GM12892 (cell line): ENCODE measurements around the gene MAP1LC3C.

Experiments
- DNase-seq: peaks from one replicate; pipeline ENCODE4 v3.0.0; 2011; ENCODE audit not compliant: insufficient read length
- FAIRE-seq: peaks from 2 replicates; lab custom pipeline; 2011; peaks lifted over from hg19 to GRCh38; lab: Jason Lieb, UNC
- POLR2A ChIP-seq: IDR thresholded peaks from 2 replicates; pipeline ENCODE4 v1.6.1; 2011; ENCODE audit warnings: low read depth, low read length, control low read depth
- POLR2AphosphoS5 ChIP-seq: IDR thresholded peaks from 2 replicates; pipeline ENCODE4 v1.6.1; 2011; ENCODE audit warnings: low read depth, low read length, control low read depth
- TAF1 ChIP-seq: IDR thresholded peaks from 2 replicates; pipeline ENCODE4 v1.6.1; 2011; ENCODE audit warnings: low read depth, mild to moderate bottlenecking, control low read depth, low read length, borderline replicate concordance

Gene MAP1LC3C

DNA sequence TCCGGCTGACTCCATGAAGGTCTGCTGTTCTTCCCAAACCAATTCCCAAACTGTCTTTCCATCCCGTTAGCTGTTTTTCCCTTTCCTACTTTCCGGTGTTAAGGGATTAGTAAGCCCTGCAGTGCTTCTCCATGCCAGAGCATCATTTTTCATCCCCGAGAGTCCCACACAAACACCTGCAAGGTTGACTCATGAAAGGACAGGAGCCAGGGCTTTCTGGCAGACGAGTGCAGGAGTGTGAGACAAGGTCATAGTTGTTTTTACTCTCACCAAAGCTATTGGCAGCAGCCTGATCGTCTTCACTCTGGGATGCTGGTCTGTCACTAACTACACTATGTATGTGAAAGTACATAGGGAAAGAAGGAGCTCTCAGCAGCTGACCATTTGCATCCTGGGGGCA is 51.5 kb downstream of the MAP1LC3C start:
- TF ChIP-seq POLR2A (no peak), TAF1 (no peak), POLR2AphosphoS5 (no peak)
- FAIRE-seq (no peak), DNase-seq (no peak)
